Neutrophil (primary cell): ENCODE measurements around the gene DBNL.

ENCODE experiments used
- H3K27ac ChIP-seq: fragments of 200-600 bp; sonication (generic); 2 replicates; pipeline ENCODE4 v1.5.1; 2016; ENCODE audit warnings: mild to moderate bottlenecking, moderate library complexity
- H3K27me3 ChIP-seq: fragments of 200-600 bp; sonication (generic); 2 replicates; pipeline ENCODE4 v1.6.0; 2016; ENCODE audit warnings: mild to moderate bottlenecking
- H3K36me3 ChIP-seq: fragments of 200-600 bp; sonication (generic); 2 replicates; pipeline ENCODE4 v1.5.1; 2017
- H3K4me1 ChIP-seq, 2 experiments: fragments of 200-600 bp in 1 of 2; sonication (generic) in 1 of 2; 1 replicate in 1 of 2; 2 replicates in 1 of 2; pipeline versions ENCODE4 v1.5.1 to v1.6.1; 2013 to 2016; ENCODE audit warnings: low read depth in 1 of 2, low read length in 1 of 2, mild to moderate bottlenecking in 1 of 2, moderate library complexity in 1 of 2; ENCODE audit not compliant: control insufficient read depth in 1 of 2, insufficient read depth in 1 of 2
- H3K4me3 ChIP-seq, 2 experiments: fragments of 200-600 bp in 1 of 2; sonication (generic) in 1 of 2; 1 replicate in 1 of 2; 2 replicates in 1 of 2; pipeline ENCODE4 v1.5.1; 2013 to 2016; ENCODE audit warnings: low read depth in 1 of 2, low read length in 1 of 2, mild to moderate bottlenecking in 1 of 2, moderate library complexity in 1 of 2
- H3K9me3 ChIP-seq: fragments of 200-600 bp; sonication (generic); 2 replicates; pipeline ENCODE4 v1.5.1; 2016
- CTCF ChIP-seq: fragments of 200-600 bp; sonication (generic); IDR thresholded peaks from 2 replicates; pipeline ENCODE4 v1.5.1; 2016; ENCODE audit warnings: antibody characterized with exemption

DBNL gene

GRCh38 chr7:44107116-44107960, 62.8 kb downstream of the DBNL start:
- Histone ChIP-seq H3K36me3 (no peaks in the 10 kb centered on the region), H3K27me3 (peaks cover 48% of the 10 kb centered on the region), H3K27ac (no peak overlapping the region), H3K4me3 (no peak overlapping the region), H3K4me1 (no peaks in the 10 kb centered on the region), H3K9me3 (no peaks in the 10 kb centered on the region)
- no peak for TF ChIP-seq CTCF

GRCh38 chr7:44107961-44108767, 63.7 kb downstream of the DBNL start:
- no peak overlapping the region for H3K4me3 ChIP-seq
- H3K27ac ChIP-seq = no peak overlapping the region
- H3K4me1 ChIP-seq = no peaks in the 10 kb centered on the region
- no peaks in the 10 kb centered on the region for H3K9me3 ChIP-seq
- TF ChIP-seq CTCF = no peak
- H3K27me3 ChIP-seq = peaks cover 40% of the 10 kb centered on the region
- no peaks in the 10 kb centered on the region for H3K36me3 ChIP-seq

GRCh38 chr7:44108768-44109750, 64.6 kb downstream of the DBNL start:
- H3K27ac ChIP-seq = no peak overlapping the region

GRCh38 chr7:44109991-44110390, 65.5 kb downstream of the DBNL start:
- no peak for TF ChIP-seq CTCF
- Histone ChIP-seq H3K27ac (no peak overlapping the region), H3K27me3 (peaks cover 21% of the 10 kb centered on the region), H3K4me3 (no peak overlapping the region), H3K9me3 (no peaks in the 10 kb centered on the region), H3K4me1 (no peaks in the 10 kb centered on the region), H3K36me3 (no peaks in the 10 kb centered on the region)

More at GRCh38 chr7:44108768-44109750, 64.6 kb downstream of the DBNL start:
- Histone ChIP-seq H3K4me3 (no peak overlapping the region), H3K27me3 (peaks cover 31% of the 10 kb centered on the region), H3K36me3 (no peaks in the 10 kb centered on the region), H3K9me3 (no peaks in the 10 kb centered on the region), H3K4me1 (no peaks in the 10 kb centered on the region)
- no peak for TF ChIP-seq CTCF
